Mesangial cell (primary cell): Measurements from ENCODE around the gene IGF1. TPM values are rescaled to one million over a fixed set of nuclear protein-coding genes. Genes with fewer than 3 reads are reported as not detected.

Experiments
- total RNA-seq: library from RNA; depleted of rRNA; stranded (reverse); fragments of >200 nt; gene quantifications from 2 replicates; pipeline ENCODE4 v1.2.3, GENCODE V29; 2015

The IGF1 gene
- 1.0 TPM in 1 of 2 replicates, not detected in the other for total RNA-seq

DNA sequence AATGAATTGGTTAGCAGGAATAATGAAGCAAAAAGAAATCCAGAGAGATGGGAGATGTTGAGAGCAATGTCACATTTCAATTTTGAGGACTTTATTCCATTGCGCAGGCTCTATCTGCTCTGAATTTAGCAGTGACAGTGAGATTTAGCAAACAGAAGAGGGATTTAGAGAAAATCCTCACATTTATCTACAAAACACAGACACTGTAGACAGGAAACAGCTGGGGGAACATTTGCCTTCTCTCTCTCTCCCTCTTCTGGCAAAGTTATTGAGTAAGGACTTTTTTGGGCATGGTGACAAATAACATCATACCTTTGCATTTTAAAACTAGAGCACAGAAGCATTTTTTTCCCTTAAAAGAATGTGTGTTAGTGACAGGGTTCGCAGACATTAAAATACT is at the start of gene IGF1:
IGF1 (minus strand) TSS at position 158 of the 400 bp plus-strand sequence. CDS start 182 bp downstream, outside the sequence.

